NOMO-1 (cell line): ENCODE data around the gene RNF6.
"Not testable (repeated sequence)": the region's sequence is repeated elsewhere in the genome, so short reads cannot be mapped to it uniquely, and the experiment has no call there.

Experiments used
- DNase-seq, 2 experiments: peaks; one replicate each; lab custom pipeline; 2025; ENCODE audit not compliant: unreplicated experiment in 2 of 2; lab: John Stamatoyannopoulos, UW

RNF6 gene

DNA sequence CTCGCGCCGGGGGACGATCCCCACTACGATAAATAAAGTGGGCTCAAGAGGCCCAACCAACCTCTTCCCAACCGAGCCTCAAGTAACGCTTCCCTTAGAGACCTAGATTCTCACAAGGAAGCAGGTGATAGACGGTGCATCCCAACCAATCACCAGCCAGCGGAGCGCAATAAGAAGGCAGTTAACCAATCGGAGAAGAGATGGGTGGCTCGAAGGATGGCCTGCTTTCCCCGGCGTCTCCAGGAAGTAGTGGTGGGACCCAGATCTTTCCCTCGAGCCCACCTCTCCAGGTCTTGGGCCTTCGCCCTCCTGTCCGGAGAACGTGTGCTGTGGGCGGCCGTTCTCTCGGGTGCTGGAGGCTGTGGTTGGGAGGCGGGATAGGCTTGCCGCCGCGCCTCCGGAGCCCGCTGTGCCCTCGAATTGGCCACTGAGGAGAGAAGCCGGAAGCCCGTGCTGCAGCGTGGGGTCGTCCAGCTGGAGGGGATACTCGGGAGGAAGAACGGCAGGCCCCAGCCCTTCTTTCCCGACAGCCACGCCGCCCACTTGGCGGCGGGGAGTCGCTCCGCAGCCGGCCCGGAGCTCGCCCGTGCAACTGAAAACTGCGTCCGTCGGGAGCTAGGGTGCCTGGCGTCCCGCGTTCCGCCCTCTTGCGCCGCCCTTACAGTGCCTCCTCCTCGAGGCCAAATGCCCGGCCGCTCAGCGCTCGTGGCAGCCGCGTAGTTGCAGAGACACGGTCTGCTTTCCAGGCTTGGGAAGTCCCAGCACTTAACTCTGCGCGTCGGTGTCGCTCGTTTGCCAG is at the start of gene RNF6:
Gene RNF6 (minus strand): TSS at position 594 of the 799 bp plus-strand sequence. CDS start 2,665 bp downstream, outside the sequence.
- DNase-seq = peak; percentile 94 to 98

GRCh38 chr13:26270707-26271106 is 48.6 kb upstream of the RNF6 start:
- DNase-seq = no peak

DNA sequence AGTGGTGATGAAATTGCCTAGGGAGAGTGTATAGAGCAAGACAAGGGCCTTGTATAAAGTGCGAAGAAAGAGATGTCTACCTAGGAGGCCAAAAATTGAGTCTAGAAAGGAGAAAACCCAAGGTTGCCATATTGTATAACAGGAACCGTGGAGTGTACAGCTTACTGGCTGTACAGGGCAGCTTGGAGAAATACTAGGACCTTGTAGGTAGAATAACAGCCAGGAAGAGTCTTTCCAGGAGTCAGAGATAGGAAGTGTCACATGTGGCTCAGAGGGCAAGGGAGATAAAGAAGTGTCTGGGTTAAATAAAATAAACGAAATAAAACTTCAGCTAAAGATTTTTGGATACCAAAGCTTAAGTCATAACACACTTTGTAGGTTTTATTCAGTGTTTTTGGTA is 44.2 kb upstream of the RNF6 start:
- DNase-seq = no peak

GRCh38 chr13:26262156-26262555 is 40.0 kb upstream of the RNF6 start:
- DNase-seq = no peak

- DNase-seq = no peak
These were observed 37.5 kb upstream of the RNF6 start for GRCh38 chr13:26259634-26260033.

DNA sequence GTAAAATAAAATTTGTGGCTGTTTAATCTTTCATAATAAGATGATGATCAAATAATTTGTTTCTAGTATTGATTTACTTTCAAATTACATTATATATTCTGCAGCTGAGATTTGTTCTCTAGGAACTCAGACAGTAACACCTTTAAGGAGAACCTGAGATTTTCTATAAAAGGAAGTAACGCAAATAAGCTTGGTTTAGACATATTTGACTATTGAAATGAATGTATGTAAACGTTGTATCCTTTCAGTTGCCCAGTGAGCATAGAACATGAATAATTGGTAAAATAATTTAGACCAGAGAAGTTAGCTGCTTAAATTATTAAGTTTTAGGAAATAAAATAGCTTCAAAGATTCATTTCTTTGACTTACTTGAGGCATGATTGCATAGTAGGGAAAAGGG is 34.9 kb upstream of the RNF6 start:
- DNase-seq = no peak

DNA sequence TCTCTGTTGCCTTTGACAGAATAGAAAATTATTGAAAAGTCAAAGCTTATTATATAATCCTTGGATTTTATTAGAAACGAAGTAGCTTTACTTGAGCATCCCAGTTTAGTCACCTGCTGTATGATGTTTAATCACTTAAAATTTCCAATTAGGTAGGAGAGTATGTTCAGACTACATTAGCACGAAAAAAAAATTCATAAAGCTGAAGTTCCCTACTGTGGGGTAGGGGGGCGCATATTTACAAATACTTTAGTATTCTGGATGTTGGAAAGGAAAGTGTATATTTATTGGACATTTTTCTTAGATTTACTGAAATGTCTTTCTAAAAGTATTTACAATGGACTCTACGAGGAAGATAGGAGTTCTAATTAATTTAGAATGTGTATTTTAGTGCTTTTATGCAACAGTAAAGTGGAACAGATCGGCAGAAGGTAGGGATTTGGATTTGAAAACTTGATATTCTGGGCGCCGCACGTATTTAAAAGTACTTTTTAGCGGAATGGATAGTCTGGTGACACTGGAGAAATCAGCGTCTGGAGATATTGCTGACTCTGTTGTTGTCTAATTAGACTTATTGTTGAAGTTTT is 33.7 kb upstream of the RNF6 start:
- DNase-seq = peak; percentile 4 to 12

- peak; percentile 0 to 13 for DNase-seq
These were observed 33.0 kb upstream of the RNF6 start for GRCh38 chr13:26255115-26255514.

DNA sequence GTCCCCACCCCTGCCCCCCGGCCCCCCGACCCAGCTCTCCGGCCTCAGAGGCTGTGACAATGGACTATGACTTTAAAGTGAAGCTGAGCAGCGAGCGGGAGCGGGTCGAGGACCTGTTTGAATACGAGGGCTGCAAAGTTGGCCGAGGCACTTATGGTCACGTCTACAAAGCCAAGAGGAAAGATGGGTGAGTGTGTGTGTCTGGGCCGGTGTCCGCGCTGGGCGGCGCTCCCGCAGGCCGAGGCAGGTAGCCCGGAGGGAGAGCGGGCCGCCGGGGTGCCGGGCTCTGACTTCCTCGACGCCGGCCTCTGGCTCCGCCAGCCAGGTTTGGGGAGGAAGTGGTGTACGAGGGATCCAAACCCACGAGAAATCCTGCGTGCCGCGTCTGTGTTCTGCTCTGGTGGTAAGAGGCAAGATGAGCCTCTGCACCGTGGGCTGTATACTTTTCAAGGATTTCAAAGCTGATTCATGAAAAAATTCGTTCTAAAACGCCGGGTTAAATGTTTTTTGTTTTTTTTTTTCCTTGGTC is 32.5 kb upstream of the RNF6 start:
- peak; percentile 19 to 43 for DNase-seq

- DNase-seq = peak; percentile 89 to 94
These were observed 31.9 kb upstream of the RNF6 start, which contains the start of gene CDK8 for GRCh38 chr13:26253787-26254582. CDK8 (plus strand) TSS chr13:26254129; CDS start chr13:26254642, 513 bp downstream.

DNA sequence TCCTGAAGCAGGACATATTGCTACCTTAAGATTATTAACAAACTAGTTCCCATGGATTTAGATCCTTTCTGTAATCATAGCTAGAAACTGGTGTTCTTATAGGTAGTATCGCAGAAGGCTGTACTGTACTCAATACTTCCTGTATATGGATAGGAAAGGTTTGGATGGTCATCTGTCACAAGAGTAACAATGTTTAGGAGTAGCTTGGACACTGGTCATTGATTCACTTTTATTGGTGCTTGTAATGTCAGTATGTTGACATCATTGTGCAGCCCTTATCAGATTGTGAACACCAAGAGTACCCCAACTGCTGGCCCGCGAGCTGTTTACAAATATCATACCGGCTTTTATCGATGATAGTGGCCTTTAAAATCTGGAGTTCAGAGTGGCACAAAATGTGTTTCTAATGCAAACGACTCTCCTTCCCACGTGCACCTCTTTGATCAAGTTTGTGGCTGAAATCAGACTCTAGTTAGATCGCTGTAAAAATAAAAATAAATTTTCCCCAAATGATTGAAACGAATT is 31.2 kb upstream of the RNF6 start:
- no peak for DNase-seq

DNA sequence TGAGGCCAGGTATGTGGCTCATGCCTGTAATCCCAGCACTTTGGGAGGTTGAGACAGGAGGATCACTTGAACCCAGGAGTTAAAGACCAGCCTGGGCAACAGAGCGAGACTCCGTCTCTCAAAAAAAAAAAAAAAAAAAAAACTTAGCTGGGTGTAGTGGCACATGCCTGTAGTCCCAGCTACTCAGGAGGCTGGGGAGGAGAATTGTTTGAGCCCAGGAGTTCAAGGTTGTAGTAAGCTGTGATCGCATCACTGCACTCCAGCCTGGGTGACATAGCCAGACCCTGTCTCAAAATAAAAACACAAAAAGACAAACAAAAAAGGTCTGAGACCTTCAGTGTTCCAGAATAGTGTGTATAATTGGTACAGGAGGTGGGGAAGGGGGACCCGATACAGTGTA is 29.9 kb upstream of the RNF6 start:
- not testable (repeated sequence) for DNase-seq

- DNase-seq = no peak
These were observed 27.4 kb upstream of the RNF6 start for GRCh38 chr13:26249551-26249950.

DNA sequence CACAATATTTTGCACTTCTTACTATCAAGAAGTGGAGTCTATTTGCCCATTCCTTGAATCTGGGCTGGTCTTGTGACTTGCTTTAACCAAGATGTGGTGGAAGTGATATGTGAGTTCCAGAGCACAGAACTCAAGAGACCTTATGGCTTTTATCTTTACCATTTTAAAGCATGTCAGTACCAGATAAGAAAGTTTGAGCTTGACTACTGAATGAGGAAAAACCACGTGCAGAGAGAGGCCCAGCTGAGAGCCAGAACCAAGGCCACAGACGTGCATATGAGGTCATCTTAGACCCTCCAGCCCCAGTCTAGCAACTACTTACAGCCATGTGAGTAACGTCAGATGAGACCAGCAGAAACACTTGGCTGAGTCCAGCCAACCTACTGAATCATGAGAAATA is 25.5 kb upstream of the RNF6 start:
- DNase-seq = no peak

GRCh38 chr13:26247011-26247410 is 24.9 kb upstream of the RNF6 start:
- no peak for DNase-seq

GRCh38 chr13:26246154-26246553 is 24.0 kb upstream of the RNF6 start:
- DNase-seq = no peak

DNA sequence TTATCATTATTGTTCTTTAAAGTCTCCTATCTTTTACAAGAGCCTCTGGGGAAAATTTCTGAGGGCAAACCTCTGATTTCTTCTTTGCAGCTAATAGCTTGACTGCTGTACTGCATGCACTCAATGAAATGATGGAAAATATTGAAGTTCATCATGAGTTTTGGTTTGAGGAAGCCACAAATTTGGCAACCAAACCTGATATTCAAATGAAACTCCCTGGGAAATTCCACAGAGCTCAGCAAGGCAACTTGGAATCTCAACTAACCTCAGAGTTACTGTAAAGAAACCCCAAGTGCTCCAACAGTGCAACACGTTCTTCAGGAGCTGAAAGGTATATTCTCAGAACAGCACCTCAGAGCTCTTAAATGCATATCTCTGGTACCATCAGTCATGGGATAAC is 14.2 kb upstream of the RNF6 start:
- no peak for DNase-seq

DNA sequence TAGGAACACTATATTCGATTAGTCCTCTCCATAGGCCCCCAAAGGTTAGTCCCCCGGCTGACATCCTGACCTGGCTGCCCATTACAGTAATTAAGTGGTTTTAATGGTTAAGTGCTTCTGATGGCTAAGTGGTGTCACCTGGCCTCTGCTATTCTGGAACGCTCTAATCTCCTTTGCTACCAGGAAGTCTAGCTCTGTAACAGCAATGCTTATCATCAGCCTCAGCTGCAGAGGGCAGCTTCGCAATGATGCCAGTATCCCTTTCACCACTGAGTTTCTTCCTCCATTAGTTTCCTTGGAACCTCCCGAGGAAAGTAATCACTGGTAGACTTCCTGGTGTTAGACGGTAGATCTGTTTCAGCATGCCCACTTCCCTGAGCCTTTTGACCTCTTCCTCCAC is 8.6 kb upstream of the RNF6 start:
- DNase-seq = no peak

GRCh38 chr13:26229080-26229615 is 7.0 kb upstream of the RNF6 start:
- DNase-seq = no peak

GRCh38 chr13:26228096-26228495 is 6.0 kb upstream of the RNF6 start:
- DNase-seq = no peak
